ENCODE results near the gene SH3RF1.

The SH3RF1 gene

DNA sequence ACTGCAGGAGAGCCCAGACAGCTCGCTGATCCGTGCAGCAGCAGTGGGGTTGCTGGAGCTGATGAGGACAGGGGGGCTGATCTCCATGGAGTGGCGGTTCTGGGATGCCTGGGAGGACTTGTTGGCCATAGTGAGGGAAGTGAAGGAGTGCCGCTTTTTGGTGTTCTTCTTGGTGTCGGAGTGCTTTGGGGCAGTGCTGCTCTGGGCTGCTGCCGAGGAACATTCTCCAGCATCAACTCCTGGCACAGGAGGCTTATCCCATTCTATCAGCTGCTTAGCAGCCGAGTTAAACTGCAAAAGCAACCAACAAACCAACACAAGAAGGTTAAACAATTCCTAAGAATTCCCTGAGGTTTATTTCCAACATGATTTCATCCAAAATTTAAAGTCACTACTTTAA, 134.4 kb downstream of the SH3RF1 start:
- Histone ChIP-seq H3K4me3 (ENCODE audit: low read depth, low read length) (no peak overlapping the region), H3K36me3 (ENCODE audit: control insufficient read depth, insufficient read depth, low read length) (no peaks in the 10 kb centered on the region), H3K9me3 (ENCODE audit: control insufficient read depth, low read length) (no peaks in the 10 kb centered on the region), H3K4me2 (ENCODE audit: low read length) (no peak overlapping the region), H2AFZ (no peak overlapping the region), H3K27ac (no peak overlapping the region), H3K4me1 (no peaks in the 10 kb centered on the region), H3K27me3 (ENCODE audit: control insufficient read depth, insufficient read depth, low read length) (no peaks in the 10 kb centered on the region), H3K9ac (no peak overlapping the region), H3K79me2 (no peaks in the 10 kb centered on the region)
- TF ChIP-seq, protein P1, sequence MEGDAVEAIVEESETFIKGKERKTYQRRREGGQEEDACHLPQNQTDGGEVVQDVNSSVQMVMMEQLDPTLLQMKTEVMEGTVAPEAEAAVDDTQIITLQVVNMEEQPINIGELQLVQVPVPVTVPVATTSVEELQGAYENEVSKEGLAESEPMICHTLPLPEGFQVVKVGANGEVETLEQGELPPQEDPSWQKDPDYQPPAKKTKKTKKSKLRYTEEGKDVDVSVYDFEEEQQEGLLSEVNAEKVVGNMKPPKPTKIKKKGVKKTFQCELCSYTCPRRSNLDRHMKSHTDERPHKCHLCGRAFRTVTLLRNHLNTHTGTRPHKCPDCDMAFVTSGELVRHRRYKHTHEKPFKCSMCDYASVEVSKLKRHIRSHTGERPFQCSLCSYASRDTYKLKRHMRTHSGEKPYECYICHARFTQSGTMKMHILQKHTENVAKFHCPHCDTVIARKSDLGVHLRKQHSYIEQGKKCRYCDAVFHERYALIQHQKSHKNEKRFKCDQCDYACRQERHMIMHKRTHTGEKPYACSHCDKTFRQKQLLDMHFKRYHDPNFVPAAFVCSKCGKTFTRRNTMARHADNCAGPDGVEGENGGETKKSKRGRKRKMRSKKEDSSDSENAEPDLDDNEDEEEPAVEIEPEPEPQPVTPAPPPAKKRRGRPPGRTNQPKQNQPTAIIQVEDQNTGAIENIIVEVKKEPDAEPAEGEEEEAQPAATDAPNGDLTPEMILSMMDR (IDR thresholded peaks at IDR 0.05): no peak

DNA sequence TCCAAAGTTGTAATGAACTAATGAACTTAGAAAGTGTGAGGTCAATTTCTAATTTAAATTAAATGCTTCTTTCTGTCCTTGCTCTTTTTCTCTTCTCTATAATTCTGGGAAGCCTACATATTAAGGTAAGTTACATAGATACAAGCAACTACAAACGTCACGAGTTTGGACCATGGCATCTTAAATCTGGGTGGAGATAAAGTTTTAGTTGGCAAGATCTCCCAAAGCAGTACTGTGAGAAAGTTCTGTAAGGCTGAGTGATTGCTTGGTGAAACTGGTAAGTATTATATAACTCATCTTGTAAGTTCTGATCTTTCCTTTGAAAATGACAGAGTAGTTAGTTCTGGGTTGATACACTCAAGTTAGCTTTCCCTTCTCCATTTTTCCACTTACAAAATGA, 135.0 kb downstream of the SH3RF1 start:
- H2AFZ ChIP-seq: no peak overlapping the region
- no peaks in the 10 kb centered on the region for H3K27me3 ChIP-seq (ENCODE audit: control insufficient read depth, insufficient read depth, low read length)
- H3K9ac ChIP-seq: no peak overlapping the region
- H3K36me3 ChIP-seq (ENCODE audit: control insufficient read depth, insufficient read depth, low read length): no peaks in the 10 kb centered on the region
- H3K27ac ChIP-seq: no peak overlapping the region
- H3K4me2 ChIP-seq (ENCODE audit: low read length): no peak overlapping the region
- TF ChIP-seq, protein P1 (IDR thresholded peaks at IDR 0.05): no peak
- H3K9me3 ChIP-seq (ENCODE audit: control insufficient read depth, low read length): no peaks in the 10 kb centered on the region
- no peaks in the 10 kb centered on the region for H3K4me1 ChIP-seq
- H3K79me2 ChIP-seq: no peaks in the 10 kb centered on the region
- no peak overlapping the region for H3K4me3 ChIP-seq (ENCODE audit: low read depth, low read length)

DNA sequence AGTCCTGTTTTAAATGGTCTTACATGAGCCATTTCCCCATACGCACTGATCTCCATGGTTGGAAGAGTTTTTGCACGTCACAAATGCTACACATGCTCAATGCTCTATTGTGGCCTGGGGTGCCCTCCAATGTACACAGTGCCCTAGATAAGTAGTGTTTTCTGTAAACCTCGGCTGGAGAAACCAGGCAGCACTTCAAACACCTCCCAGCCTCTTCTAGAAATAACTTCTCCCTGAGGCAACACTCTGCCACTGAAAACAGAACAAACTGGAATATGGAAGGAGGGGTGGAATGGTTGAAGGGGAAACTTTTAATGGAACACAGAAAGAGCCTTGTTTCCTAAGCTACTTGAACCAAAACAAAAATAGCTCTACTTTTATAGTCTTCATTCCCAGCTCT, 136.8 kb downstream of the SH3RF1 start:
- Histone ChIP-seq H3K9ac (no peak overlapping the region), H3K36me3 (ENCODE audit: control insufficient read depth, insufficient read depth, low read length) (no peaks in the 10 kb centered on the region), H3K27ac (no peak overlapping the region)

DNA sequence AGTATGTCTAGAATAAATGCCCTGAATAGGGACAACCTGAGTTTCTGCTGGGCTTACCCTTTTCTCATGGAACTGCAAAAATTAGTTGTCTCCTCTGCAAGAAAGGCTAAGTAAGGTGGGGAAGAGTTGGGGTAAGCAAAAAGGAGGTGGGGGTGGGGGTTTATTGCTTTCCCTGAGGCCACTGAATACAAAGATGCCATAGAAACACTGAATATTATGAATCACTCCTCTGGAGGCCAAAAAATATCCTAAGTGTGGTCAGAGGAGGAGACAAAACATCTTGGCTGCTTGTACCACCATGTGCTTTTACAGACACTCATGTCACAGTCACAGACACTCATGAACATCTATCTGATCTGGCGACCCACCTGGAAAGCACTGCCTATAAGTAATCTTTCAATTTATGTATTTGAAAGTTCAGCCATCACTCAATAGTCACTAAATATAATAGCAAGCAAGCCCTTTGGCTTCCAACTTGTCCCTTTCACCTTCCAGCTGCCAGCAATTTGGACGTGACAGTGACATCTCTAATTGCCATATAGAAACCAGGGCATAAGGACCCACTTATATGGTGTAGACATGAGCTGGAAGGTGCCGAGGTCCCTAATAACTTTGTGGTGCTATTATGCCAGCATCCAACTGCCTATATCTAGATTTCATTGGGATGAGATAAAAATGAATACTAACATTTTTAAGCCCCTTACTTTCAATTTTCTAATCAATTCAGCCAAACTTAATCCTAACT, 138.0 kb downstream of the SH3RF1 start:
- H3K4me2 ChIP-seq (ENCODE audit: low read length): no peak overlapping the region
- H3K27ac ChIP-seq: no peak overlapping the region
- no peaks in the 10 kb centered on the region for H3K79me2 ChIP-seq
- TF ChIP-seq, protein P1 (IDR thresholded peaks at IDR 0.05): no peak
- H3K4me1 ChIP-seq: no peaks in the 10 kb centered on the region
- no peak overlapping the region for H3K9ac ChIP-seq
- no peaks in the 10 kb centered on the region for H3K9me3 ChIP-seq (ENCODE audit: control insufficient read depth, low read length)
- no peaks in the 10 kb centered on the region for H3K27me3 ChIP-seq (ENCODE audit: control insufficient read depth, insufficient read depth, low read length)
- H3K4me3 ChIP-seq (ENCODE audit: low read depth, low read length): no peak overlapping the region
- H3K36me3 ChIP-seq (ENCODE audit: control insufficient read depth, insufficient read depth, low read length): no peaks in the 10 kb centered on the region
- no peak overlapping the region for H2AFZ ChIP-seq

More for the DNA sequence above, 136.8 kb downstream of the SH3RF1 start:
- Histone ChIP-seq H3K9me3 (ENCODE audit: control insufficient read depth, low read length) (no peaks in the 10 kb centered on the region), H3K79me2 (no peaks in the 10 kb centered on the region), H3K27me3 (ENCODE audit: control insufficient read depth, insufficient read depth, low read length) (no peaks in the 10 kb centered on the region), H3K4me2 (ENCODE audit: low read length) (no peak overlapping the region), H2AFZ (no peak overlapping the region), H3K4me1 (no peaks in the 10 kb centered on the region), H3K4me3 (ENCODE audit: low read depth, low read length) (no peak overlapping the region)
- TF ChIP-seq, protein P1 (IDR thresholded peaks at IDR 0.05): no peak
